SIG-M5 treated with dmso at 0.1 percent for 504 hours (cell line): ENCODE measurements around the gene DDX1.

Experiments used
- DNase-seq: peaks from one replicate; lab custom pipeline; 2025; ENCODE audit not compliant: unreplicated experiment; lab: John Stamatoyannopoulos, UW

DDX1 gene

GRCh38 chr2:15626967-15627366 lies 35.3 kb downstream of the DDX1 start:
- no peak for DNase-seq

DNA sequence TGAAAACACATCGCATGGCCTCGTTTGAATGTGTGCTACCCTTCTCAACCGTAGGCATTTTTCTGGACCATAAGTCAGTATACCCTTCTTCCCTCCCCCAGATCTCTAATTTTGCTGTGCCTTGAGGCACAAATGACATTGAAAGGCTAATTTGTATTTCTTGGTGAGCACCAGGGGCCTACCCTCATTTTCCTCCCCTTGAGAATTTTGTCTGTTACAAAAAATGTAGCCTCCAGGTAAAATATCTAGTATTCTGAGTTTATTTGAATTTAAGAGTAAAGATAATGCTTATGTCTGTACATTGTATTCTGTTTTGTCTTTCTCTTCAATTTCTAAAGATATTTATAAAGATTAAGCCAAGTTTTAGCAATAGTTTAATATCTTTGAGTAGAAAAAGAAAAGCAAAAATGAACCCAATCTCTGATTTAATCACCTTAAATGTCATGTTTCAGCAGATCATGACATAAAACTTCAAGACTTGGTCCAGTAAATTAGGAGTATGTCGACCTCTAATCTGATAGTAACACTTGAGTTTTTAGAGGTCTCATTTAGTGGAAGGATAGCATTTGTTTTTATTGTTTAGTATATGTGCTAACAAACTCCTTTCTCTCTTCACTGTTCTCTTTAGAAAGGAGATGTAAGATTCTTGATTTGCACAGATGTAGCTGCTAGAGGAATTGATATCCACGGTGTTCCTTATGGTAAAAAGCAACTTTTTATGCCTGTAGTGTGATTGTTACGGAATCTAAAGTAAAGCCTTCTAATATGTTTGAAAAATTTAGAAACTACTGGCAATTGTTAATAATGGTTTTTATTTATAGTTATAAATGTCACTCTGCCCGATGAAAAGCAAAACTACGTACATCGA lies 36.4 kb downstream of the DDX1 start:
- no peak for DNase-seq

DNA sequence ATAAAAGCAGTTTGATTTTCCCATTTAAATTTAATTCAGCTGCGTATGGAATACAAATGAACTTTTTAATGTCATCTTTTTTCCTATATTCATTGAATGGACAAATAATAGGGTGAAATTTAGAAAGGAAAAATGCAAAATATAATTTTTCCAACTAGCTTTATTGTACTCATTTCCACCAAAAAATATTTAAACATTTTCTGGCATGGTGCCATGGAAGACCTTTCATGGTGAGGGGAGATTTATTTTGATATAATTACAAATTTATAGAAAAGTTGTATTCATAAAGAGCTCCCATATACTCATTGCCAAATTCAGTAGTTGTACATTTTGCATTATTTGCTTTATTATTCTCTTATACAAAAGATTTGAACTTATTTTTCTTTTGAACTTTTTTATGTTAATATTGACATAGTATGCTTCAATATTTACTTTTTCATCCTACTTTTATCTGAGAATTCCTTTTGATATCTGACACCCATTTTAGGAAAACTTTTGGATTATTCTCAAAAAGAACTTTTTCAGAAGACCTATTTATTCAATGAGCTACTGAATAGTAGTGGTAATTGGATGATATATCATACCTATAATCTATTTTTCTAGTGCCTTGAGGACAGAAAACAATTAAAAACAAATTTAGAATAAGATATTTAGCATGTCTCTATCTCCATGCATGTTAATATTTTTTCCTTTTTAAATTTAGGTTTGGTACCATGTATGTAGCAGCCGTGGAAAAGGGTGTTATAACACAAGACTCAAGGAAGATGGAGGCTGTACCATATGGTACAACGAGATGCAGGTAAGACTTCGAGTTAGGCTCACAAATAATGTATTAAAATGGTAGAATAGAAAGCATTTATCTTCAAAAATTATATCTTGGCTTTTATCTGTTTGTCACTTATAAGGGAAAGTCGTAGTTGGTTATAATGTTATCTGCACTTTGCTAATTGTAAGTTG lies 37.5 kb downstream of the DDX1 start:
- no peak for DNase-seq

- DNase-seq: no peak
Observed at GRCh38 chr2:15630121-15630977, 38.7 kb downstream of the DDX1 start.

DNA sequence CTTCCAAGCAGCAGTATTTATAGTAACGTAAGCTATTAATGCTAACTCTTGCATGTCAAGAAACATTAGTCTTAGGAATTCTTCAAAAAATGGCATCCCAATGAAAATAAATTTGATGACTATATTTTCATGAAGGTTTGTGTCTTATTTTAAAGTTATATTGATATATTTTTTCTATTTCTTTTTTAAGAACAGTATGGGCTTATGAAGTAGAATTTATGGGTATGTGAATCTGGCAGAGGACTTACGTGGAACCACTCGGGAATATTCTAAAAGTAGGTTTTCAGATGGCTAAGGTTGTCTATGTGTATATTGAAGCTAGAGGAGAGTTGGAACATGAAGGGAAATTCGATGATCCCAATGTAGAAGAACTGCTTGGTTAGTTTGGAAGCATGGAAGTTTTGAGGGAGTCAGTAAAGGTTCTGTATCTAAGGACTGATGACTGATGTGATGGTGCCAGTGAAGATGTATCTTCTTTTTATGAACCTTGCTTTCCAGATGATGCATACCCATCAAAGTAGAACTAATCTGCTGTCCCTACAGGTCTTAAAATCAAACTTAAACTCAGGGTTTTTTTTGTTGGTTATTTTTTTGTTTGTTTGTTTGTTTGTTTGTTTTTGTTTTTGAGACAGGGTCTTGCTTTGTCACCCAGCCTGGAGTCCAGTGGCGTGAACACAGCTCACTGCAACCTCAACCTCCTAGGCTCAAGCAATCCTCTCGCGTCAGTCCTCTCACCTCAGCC lies 39.5 kb downstream of the DDX1 start:
- DNase-seq: no peak

DNA sequence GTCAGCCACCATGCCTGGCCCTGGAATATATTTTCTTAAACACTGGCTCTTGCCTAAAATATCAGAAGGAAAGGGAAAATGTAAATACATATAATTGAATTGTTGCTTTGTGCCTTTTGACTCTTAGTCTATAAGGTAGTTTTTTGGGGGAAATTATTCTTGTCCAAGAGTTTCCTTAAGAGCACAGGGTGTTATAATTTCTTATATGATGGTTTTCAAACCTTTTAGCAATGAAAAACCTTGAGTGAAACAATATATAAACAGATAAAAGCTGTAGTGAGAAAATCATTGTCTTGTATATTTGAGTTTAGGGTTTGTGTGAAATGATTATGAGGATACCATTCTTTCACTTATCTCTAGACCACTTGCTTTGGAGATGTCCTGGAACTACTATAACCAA lies 40.2 kb downstream of the DDX1 start:
- no peak for DNase-seq

DNA sequence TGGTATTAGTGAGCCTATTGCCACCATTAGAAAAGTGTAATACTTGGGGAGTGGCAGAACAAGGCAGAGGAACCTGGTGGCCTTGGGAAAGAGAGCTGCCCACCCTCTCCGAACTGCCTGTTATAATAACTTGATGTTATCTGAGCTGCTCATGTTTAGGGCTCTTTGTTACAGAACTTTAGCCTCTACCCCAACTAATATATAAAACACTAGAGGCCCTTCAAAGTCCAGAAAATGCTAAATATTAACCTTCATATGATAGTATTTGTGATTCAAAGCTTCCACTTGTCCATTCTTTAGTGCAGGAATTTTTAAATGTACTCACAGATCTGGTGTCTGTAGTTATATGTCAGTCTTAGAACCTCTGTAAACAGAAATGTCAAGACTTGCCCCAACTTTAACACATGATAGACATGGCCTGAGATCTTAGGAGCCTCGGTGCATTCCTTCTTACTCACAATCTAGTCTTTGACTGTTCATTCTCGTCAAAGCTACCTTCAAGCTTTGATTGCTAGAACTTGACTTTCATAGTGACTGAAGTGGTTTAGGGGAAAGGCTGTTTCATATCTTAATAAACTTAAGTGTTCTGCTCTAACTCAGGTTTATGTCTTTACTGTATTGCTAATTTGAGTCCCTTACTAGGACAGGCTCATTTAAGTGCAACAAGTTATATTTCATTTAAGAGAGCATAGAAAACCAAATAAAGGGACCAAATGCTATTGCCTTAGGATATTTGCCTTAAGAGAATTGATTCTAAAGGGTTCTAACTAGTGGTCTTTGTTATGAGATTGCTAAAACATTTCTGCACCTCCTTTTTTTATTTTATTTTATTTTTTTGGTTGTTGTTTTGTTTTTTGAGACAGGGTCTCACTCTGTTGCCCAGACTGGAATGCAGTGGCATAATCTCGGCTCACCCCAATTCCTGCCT lies 41.6 kb downstream of the DDX1 start:
- DNase-seq: no peak

GRCh38 chr2:15633971-15634346 lies 42.3 kb downstream of the DDX1 start:
- DNase-seq: no peak

DNA sequence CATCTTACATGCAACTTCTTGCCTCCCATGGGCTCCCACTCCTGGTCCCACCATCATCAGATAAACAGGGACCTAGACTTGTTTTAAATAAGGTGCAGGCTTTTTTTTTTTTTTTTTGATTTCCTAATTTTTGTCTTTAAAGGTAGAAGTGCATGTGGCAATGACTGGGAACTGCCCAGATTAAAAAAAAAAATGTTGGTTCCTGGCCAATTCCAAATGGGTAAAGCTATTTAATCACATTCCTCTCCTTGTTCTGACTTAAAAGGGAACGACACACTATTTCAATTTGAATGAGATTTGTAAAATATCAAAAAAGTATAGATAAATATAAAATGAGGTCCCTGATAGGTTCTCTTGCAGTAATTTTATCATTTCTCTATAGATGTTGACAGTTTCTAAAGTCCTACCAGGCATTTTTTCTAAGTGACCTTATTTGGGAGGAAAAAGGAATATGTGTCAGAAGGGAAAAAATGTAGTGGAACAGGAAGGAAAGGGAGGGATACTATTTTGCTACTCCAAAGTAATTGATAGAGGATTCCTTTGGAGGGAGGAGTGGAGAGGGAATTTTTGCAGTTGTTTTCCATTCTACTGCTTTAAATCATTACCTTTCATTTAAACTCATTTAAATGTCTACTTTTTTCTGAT lies 43.3 kb downstream of the DDX1 start:
- no peak for DNase-seq

GRCh38 chr2:15636972-15637785 lies 45.5 kb downstream of the DDX1 start:
- peak; percentile 54 for DNase-seq

- DNase-seq: no peak
Observed at GRCh38 chr2:15638720-15639119, 47.1 kb downstream of the DDX1 start.

GRCh38 chr2:15639323-15640251 lies 47.9 kb downstream of the DDX1 start:
- no peak for DNase-seq

DNA sequence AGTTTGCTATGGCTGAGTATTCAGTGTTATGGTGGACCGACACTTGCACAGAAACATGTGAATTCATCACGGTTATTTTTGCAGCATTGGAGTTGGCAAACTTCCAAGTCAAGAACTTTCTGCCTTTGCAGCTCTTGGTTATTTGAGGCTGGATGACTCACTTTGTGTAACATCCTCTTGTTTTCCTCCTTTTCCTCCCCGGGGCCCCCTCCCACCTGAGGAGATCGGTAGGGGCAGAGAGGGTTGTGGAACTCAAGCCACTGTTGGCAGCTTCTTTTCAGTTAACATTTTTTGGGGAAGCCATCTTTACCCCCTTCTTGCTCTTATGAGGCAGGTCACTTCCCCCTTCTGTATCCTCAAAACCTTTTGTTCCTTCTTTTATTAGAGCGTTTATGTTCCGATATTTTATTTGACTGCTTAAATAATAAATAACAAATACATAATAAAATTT lies 48.6 kb downstream of the DDX1 start:
- peak; percentile 16 for DNase-seq

DNA sequence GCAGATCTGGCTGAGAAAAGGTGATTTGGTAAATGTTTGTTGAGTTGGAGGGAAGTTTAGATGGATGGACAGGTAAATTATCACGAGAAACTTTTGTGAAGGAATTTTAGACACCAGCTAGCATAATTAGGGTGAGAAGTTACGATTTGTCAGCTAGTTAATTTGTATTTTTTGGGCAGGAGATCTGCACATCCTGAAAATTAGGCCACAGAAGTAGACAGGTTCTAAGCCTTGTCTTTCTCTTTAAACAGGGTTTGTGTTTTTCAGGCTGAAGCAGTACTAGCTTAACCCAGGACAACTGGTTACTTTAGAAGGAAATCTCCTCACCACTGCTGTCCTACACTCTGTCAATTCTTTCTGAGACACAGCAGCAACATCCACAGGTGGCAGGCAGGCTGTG lies 49.1 kb downstream of the DDX1 start:
- DNase-seq: no peak

DNA sequence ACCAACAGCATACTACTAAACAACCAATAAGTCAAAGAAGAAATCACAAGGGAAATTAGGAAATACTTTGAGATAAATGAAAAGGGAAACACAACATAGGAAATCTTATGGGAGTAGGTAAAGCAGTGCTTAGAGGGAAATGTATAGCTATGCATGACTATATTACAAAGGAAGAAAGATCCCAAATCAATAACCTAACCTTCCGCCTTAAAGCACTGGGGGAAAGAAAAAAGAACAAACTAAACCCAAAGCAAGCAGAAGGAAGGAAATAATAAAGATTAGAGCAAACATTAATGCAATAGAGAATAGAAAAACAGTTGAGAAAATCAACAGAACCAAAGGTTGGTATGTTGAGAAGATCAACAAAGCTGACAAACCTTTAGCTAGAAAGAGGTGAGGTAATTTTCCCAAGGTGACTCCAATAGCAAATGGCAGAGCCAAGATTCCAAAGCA lies 49.9 kb downstream of the DDX1 start:
- DNase-seq: no peak

GRCh38 chr2:15642011-15642814 lies 50.5 kb downstream of the DDX1 start:
- no peak for DNase-seq
